Breast epithelium (tissue), 4 donors: ENCODE results near the gene LINC00237. TPM values are rescaled to one million over a fixed set of nuclear protein-coding genes. Genes with fewer than 3 reads are reported as not detected.

Experiments
- DNase-seq, 2 donors: peaks; one replicate each; pipeline ENCODE4 v3.0.0-alpha.2; 2019; ENCODE audit warnings: low spot score in 2 of 2
- H3K27ac ChIP-seq, 2 donors: fragments of 200-600 bp; sonication (generic) in 1 of 2; one replicate each; pipeline ENCODE4 v1.5.1; 2016 to 2019; ENCODE audit warnings: mild to moderate bottlenecking in 1 of 2
- H3K27me3 ChIP-seq, 2 donors: fragments of 200-600 bp; sonication (generic) in 1 of 2; one replicate each; pipeline versions ENCODE4 v1.5.1 to v1.6.0; 2017 to 2019; ENCODE audit warnings: control low read depth in 1 of 2, mild to moderate bottlenecking in 1 of 2
- H3K36me3 ChIP-seq: fragments of 200-600 bp; one replicate; pipeline ENCODE4 v1.5.1; 2019
- H3K4me1 ChIP-seq, 2 donors: fragments of 200-600 bp; sonication (generic); one replicate each; pipeline ENCODE4 v1.5.1; 2016 to 2019; ENCODE audit warnings: control low read depth in 1 of 2
- H3K4me3 ChIP-seq, 3 donors: fragments of 200-600 bp; sonication (generic); 1 replicate in 2 of 3; 2 replicates in 1 of 3; pipeline ENCODE4 v1.5.1; 2016 to 2019; ENCODE audit warnings: mild to moderate bottlenecking in 3 of 3, moderate library complexity in 2 of 3
- H3K9me3 ChIP-seq, 2 donors: fragments of 200-600 bp; sonication (generic) in 1 of 2; one replicate each; pipeline ENCODE4 v1.5.1; 2016 to 2019; ENCODE audit warnings: control low read depth in 1 of 2
- POLR2A ChIP-seq: fragments of 450-650 bp; IDR thresholded peaks from one replicate; pipeline ENCODE4 v1.6.1; 2016; ENCODE audit warnings: antibody characterized with exemption, mild to moderate bottlenecking, moderate library complexity
- POLR2AphosphoS5 ChIP-seq, 3 donors: sonication (generic); formaldehyde crosslinking; IDR thresholded peaks; one replicate each; pipeline ENCODE4 v1.6.1; 2017; ENCODE audit warnings: antibody characterized with exemption in 3 of 3
- intact Hi-C: fragments of 100-400 bp; cut with DNase I; formaldehyde crosslinking; loops from one replicate; pipeline ENCODE4 v1.15.1; 2023; ENCODE audit warnings: low total_unique reads
- total RNA-seq, 3 donors: library from RNA; depleted of rRNA; stranded (reverse); fragments of >200 nt; gene quantifications; one replicate each; pipeline ENCODE4 v1.1.0, GENCODE V29; 2016
- TF ChIP-seq, protein P1 (sequence below), 3 donors: fragments of 450-650 bp; IDR thresholded peaks; one replicate each; pipeline ENCODE4 v1.5.1; 2016 to 2017; ENCODE audit warnings: antibody characterized with exemption in 3 of 3, mild to moderate bottlenecking in 3 of 3, moderate library complexity in 3 of 3

LINC00237 gene
- total RNA-seq, 3 donors from 2014 or later, result not detected

- H3K27me3 ChIP-seq, result no peaks in the 10 kb centered on the region
- H3K9me3 ChIP-seq, result no peaks in the 10 kb centered on the region
- no peaks in the 10 kb centered on the region for H3K4me1 ChIP-seq
- no peak for DNase-seq
- TF ChIP-seq POLR2AphosphoS5 (IDR thresholded peaks at IDR 0.05) (no peak), POLR2A (no peak)
- TF ChIP-seq, protein P1, sequence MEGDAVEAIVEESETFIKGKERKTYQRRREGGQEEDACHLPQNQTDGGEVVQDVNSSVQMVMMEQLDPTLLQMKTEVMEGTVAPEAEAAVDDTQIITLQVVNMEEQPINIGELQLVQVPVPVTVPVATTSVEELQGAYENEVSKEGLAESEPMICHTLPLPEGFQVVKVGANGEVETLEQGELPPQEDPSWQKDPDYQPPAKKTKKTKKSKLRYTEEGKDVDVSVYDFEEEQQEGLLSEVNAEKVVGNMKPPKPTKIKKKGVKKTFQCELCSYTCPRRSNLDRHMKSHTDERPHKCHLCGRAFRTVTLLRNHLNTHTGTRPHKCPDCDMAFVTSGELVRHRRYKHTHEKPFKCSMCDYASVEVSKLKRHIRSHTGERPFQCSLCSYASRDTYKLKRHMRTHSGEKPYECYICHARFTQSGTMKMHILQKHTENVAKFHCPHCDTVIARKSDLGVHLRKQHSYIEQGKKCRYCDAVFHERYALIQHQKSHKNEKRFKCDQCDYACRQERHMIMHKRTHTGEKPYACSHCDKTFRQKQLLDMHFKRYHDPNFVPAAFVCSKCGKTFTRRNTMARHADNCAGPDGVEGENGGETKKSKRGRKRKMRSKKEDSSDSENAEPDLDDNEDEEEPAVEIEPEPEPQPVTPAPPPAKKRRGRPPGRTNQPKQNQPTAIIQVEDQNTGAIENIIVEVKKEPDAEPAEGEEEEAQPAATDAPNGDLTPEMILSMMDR (IDR thresholded peaks at IDR 0.05), result no peak
- intact Hi-C loops, result no loop called here
- H3K4me3 ChIP-seq, result no peak overlapping the region
- no peaks in the 10 kb centered on the region for H3K36me3 ChIP-seq
- no peak overlapping the region for H3K27ac ChIP-seq
These were observed 30.1 kb downstream of the LINC00237 start for GRCh38 chr20:21076073-21076472.

DNA sequence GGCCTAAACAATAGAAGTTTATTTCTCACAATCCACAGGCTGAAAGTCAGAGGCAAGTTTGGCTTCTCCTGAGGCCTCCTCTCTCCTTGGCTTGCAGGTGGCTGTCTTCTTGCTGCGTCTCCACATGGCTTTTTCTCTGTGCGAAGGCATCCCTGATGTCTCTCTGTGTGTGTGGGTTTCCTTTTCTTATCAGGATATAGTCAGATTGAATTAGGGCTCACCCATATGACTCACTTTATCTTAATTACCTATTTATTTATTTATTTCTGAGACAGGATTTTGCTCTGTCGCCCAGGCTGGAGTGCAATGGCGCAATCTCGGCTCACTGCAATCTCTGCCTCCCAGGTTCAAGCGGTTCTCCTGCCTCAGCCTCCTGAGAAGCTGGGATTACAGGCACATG lies 30.7 kb downstream of the LINC00237 start:
- intact Hi-C loops, result no loop called here
- Histone ChIP-seq H3K36me3 (no peaks in the 10 kb centered on the region), H3K4me3 (no peak overlapping the region), H3K4me1 (no peaks in the 10 kb centered on the region), H3K27me3 (no peaks in the 10 kb centered on the region), H3K27ac (no peak overlapping the region), H3K9me3 (no peaks in the 10 kb centered on the region)
- DNase-seq, result no peak
- TF ChIP-seq POLR2A (no peak), POLR2AphosphoS5 (IDR thresholded peaks at IDR 0.05) (no peak)
- TF ChIP-seq, protein P1 (IDR thresholded peaks at IDR 0.05), result no peak

DNA sequence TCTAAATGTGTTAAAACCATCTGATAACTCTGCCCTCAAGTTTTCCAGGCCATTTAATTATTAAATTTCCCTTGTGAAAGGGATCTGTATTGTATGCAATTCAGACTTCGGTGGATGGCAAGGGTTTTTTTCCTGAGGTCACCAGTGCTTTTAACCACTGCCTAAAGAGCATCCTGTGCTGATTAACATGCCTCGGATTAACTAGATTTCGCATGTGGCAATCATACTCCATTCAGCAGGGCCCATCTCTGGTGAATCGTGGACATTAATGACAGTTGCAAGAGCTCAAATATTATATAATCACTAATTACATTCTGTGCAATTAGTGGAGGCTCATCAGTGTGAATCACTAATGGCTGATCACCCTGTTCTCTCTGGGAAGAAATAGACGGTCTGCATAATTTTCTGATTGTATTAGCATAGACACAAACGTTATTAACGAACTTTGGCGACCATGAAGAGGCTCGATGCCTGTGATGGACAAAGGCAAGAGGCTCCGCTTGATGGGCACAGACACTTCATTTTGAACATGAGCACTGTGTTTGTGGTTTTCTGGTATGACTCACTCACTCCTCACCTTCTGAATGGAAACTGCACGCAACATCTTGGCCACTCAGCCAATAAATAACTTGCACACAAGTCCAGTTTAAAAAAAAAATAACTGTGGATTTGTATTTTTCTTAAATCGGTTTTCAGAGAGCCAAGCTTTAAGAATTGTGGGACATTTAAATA lies 31.4 kb downstream of the LINC00237 start:
- H3K4me1 ChIP-seq, result no peaks in the 10 kb centered on the region

GRCh38 chr20:21067255-21067654 lies 38.9 kb downstream of the LINC00237 start:
- no peak for DNase-seq
- TF ChIP-seq POLR2A, result no peak
- TF ChIP-seq, protein P1 (IDR thresholded peaks at IDR 0.05), result no peak
- no peak for TF ChIP-seq POLR2AphosphoS5 (IDR thresholded peaks at IDR 0.05)
- Histone ChIP-seq H3K9me3 (no peaks in the 10 kb centered on the region), H3K27ac (no peak overlapping the region), H3K27me3 (peaks cover 0 to 5% of the 10 kb centered on the region in 2 donors), H3K4me1 (no peaks in the 10 kb centered on the region), H3K36me3 (no peaks in the 10 kb centered on the region), H3K4me3 (no peak overlapping the region)
- intact Hi-C loops, result no loop called here

More for the DNA sequence above, 31.4 kb downstream of the LINC00237 start:
- no peaks in the 10 kb centered on the region for H3K9me3 ChIP-seq
- no peak for DNase-seq
- no peak overlapping the region for H3K4me3 ChIP-seq
- TF ChIP-seq, protein P1 (IDR thresholded peaks at IDR 0.05), result no peak
- no peak for TF ChIP-seq POLR2A
- intact Hi-C loops, result no loop called here
- H3K27ac ChIP-seq, result no peak overlapping the region
- no peaks in the 10 kb centered on the region for H3K27me3 ChIP-seq
- H3K36me3 ChIP-seq, result no peaks in the 10 kb centered on the region

DNA sequence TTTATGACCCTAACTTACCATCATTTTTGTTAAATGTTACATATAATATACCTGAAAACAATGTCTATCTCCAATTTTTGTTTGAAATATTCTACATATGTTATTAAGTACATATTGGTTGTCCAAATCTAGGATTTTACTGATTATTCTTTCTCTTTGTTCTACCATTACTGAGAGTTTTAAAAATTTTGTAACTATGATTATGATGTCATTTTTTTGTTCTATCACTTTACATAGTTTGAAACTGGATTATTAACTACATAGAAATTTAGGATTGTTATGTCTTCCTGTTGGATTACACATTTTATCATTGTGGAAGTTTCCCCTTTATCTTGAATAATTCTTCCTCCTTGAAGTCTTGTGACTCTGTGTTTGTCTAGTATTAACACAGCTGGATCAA lies 41.2 kb downstream of the LINC00237 start:
- H3K27ac ChIP-seq, result no peak overlapping the region
- H3K9me3 ChIP-seq, result no peaks in the 10 kb centered on the region
- H3K4me1 ChIP-seq, result no peaks in the 10 kb centered on the region
- TF ChIP-seq POLR2A (no peak), POLR2AphosphoS5 (IDR thresholded peaks at IDR 0.05) (no peak)
- TF ChIP-seq, protein P1 (IDR thresholded peaks at IDR 0.05), result no peak
- no peaks in the 10 kb centered on the region for H3K36me3 ChIP-seq
- no peak for DNase-seq
- no peak overlapping the region for H3K4me3 ChIP-seq
- intact Hi-C loops, result no loop called here
- H3K27me3 ChIP-seq, result peaks cover 0 to 5% of the 10 kb centered on the region in 2 donors
